ENCODE results near the gene CFAP65. TPM values are rescaled to one million over a fixed set of nuclear protein-coding genes. Genes with fewer than 3 reads are reported as not detected.

CFAP65 gene
- total RNA-seq, 1 donor from 2014 or later: not detected

- ATAC-seq (ENCODE audit: poor library complexity) (no peak), DNase-seq (no peak)
- intact Hi-C loops (cut with DNase I): no loop called here
Observed at GRCh38 chr2:218998414-218999002, 42.8 kb downstream of the CFAP65 start.

DNA sequence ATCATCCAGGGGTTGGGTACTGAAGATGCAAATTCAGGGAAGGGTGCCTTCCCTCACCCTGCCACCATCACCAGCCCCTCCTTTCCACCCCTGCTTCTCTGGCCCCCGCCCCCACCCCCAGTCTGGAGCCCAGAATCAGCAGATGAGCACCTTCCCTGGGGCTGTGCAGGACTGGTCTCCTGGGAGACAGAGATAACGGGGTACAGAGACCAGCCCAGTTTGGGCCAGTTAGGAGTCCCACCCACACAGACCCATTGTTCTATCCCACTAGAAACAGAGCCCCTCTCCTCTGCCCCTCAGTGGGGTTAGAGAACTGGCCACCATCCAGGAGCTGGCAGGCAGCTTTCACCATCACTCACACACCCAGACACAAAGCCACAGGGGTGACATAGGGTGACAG is 43.6 kb downstream of the CFAP65 start:
- intact Hi-C loops (cut with DNase I): no loop called here
- no peak for ATAC-seq (ENCODE audit: poor library complexity)

GRCh38 chr2:218996937-218997336 is 44.4 kb downstream of the CFAP65 start:
- no peak for ATAC-seq (ENCODE audit: poor library complexity)
- no peak for DNase-seq
- intact Hi-C loops (cut with DNase I): no loop called here

More for the DNA sequence above, 43.6 kb downstream of the CFAP65 start:
- DNase-seq: no peak

DNA sequence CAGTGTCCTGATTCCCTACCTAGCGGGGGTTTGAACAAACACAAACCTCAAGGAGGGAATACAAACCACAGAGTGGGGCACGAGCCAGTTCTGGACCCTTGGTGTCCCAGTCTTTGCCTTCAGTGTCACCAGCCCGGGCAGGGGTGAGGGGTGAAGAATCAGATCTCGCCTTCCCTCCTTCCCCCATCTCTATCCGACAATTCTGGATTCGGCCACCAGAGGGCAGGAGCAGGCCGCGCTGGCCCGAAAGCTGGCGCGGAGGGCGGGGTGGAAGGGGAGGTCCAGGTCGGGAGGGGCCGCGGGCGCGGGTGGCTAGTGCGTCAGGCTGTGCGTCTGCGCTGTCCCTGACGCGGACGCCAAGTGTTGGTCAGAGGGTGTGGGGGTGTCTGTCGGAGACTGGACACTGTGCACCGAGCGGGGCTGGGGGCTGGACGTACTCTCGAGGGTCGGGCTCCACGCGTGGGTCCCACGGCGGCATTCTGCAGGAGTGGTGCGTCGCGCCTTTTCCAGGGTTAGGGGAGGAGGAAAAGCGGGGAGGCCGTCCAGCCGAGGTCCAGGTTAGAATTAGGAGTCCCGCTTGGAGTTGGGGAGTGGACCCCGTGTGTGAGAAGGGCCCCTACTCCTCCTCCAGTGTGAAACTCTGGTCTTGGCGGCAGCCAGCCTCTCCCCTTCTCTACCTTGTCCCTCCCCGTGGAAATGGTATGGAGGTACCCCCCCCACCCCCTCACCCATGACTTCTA is 45.2 kb downstream of the CFAP65 start:
- intact Hi-C loops (cut with DNase I): no loop called here
- DNase-seq (peak; percentile 87), ATAC-seq (ENCODE audit: poor library complexity) (peak; percentile 93)

DNA sequence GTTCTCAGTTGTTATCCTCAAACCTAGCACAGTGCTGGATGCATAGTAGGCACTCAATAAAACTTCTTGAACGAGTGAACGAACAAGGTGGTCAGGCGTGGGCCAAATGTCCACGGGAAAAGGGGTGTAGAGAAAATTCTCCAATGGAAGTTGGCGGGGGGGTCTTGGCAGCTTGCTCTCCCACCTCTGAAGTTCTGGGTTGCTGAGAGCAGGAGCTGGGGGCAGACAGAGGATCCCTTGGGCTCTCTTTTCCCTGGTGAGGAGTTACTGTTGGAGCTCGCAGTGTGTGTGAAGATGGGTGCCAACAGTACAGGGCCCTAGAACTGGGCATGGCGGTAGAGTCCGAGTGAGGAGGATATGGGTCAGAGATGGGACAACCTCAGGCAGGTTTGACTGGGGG is 45.8 kb downstream of the CFAP65 start:
- intact Hi-C loops (cut with DNase I): no loop called here
- ATAC-seq (ENCODE audit: poor library complexity) (no peak), DNase-seq (no peak)

DNA sequence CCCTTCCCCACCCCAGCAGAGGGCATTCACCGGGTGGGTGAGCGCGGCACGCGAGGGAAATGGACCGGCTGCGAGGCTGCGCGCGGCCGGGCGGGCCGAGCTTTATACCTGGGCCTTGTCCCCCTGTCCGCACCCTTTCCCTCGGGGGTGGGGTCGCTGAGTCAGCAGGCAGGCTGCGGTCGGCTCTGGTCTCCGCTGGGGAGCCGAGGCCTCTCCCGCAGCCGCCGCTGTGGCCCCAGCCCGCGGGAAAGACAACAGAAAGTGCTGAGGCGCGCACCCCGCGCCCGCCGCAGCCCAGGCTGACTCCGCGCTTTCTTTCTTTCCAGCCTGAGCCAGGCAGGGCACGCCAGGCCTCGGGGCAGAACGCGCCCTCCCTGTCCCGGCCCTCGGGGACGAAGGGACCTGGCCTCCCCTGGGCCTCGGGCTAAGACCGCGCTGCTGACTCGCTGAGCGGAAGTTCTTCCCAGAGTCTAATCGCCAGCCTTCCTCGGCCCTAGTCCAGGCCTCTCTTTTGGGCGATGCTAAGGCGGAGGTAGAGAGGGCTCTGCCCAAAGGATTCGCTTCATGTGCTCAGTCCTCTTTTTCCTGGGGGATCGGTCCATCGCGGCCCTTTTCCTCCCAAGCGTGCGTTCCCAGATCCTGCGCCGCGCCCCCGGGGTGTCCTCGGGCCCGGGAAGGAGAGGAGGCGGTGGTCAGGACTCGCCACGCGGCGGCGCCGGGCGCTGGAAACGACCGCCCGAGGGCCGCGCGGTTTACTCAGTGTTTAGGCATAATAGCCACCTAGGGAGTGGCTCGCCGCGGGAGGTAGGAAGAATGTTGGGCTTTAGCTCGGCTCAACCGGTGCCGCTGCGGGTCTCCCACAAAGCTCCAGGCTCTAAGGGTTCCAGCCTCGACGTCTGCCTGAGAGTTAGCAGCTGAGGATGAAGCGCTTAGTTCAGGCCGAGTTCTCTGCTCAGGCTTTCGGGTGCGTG is 47.7 kb downstream of the CFAP65 start, which contains the start of gene CRYBA2:
Gene CRYBA2 (minus strand): TSS at position 78 of the 971 bp plus-strand sequence. CDS start 246 bp downstream, outside the sequence.
- intact Hi-C loops (cut with DNase I): no loop called here
- DNase-seq (no peak), ATAC-seq (ENCODE audit: poor library complexity) (no peak)

GRCh38 chr2:218992703-218993344 is 48.5 kb downstream of the CFAP65 start:
- DNase-seq: no peak
- intact Hi-C loops (cut with DNase I): no loop called here
- no peak for ATAC-seq (ENCODE audit: poor library complexity)

DNA sequence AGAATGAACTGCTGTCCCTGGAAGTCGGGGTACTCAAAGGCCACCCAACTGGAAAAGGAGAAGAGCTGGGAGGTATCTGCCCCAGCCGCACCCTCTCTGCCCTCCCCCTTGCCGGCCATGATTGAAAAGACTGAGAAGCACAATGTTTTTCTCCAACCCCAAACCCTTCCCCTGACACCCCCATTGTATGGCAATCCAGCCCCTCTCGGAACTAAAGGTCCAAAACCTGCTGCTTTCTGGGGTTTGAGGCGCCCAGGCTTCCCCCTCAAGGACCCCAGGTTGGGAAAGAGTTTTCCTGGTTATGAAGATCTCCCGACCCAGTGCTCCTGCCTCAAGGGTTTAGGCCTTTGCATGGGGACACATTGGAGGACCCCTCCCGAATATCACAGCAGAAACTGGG is 49.1 kb downstream of the CFAP65 start:
- intact Hi-C loops (cut with DNase I): no loop called here
- DNase-seq (no peak), ATAC-seq (ENCODE audit: poor library complexity) (no peak)

DNA sequence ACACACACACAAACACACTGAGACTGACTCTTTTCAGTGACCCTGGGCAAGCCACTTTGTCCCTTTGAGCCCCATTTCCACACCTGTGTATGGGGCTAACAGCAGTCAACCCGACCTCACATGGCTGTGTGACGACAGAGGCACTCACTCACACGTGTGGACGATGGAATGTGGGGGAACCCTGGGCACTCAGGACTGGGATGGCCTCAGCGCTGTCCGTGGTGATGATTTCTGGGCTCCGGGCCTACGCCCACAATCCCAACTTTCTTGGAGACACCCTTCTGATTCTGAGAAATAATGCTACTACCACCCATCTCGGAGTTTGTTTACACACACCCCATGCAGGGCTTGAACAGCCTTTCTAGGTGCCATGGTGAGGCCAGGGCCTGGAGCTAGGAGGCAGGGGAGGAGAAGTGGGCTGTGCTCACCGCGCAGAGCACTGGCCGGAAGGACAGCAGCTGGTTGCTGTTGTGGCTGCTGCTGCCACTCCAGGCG is 49.6 kb downstream of the CFAP65 start:
- DNase-seq (no peak), ATAC-seq (ENCODE audit: poor library complexity) (no peak)
- intact Hi-C loops (cut with DNase I): no loop called here

- intact Hi-C loops (cut with DNase I): no loop called here
- DNase-seq (no peak), ATAC-seq (ENCODE audit: poor library complexity) (no peak)
Observed at GRCh38 chr2:218990612-218991011, 50.7 kb downstream of the CFAP65 start.

GRCh38 chr2:218990052-218990451 is 51.3 kb downstream of the CFAP65 start:
- intact Hi-C loops (cut with DNase I): no loop called here
- no peak for DNase-seq
- ATAC-seq (ENCODE audit: poor library complexity): no peak

DNA sequence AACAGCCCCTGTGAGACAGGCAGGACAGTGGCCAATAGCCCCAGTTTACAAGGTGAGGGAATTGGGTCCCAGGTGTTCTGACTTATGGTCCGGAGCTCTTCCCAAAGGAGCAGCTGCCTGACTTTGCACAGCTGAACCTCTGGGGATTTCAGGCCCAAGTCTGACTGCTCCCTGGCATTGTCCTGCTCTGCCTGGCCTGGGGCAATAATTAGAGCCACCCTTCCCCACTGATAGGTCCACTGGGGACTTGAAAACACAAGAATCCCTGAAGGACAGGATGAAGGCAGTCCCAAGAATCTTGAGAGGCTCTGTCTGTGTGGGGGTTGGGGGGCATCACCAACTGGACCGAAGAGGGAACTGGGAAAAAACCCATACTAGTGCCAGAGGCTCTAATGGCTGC is 52.7 kb downstream of the CFAP65 start:
- intact Hi-C loops (cut with DNase I): no loop called here
- no peak for ATAC-seq (ENCODE audit: poor library complexity)
- no peak for DNase-seq

- ATAC-seq (ENCODE audit: poor library complexity): no peak
- intact Hi-C loops (cut with DNase I): no loop called here
- DNase-seq: no peak
Observed at GRCh38 chr2:218988164-218988563, 53.2 kb downstream of the CFAP65 start.

GRCh38 chr2:218986148-218986761 is 55.1 kb downstream of the CFAP65 start:
- ATAC-seq (ENCODE audit: poor library complexity) (no peak), DNase-seq (no peak)
- intact Hi-C loops (cut with DNase I): no loop called here

- DNase-seq: no peak
- no peak for ATAC-seq (ENCODE audit: poor library complexity)
- intact Hi-C loops (cut with DNase I): no loop called here
Observed at GRCh38 chr2:218985325-218986091, 55.8 kb downstream of the CFAP65 start.

GRCh38 chr2:218985021-218985324 is 56.3 kb downstream of the CFAP65 start, which contains the start of gene FEV:
FEV (minus strand) TSS chr2:218985184; CDS start chr2:218985075, 109 bp downstream.
- intact Hi-C loops (cut with DNase I): no loop called here
- ATAC-seq (ENCODE audit: poor library complexity) (no peak), DNase-seq (no peak)

GRCh38 chr2:218984239-218985020 is 56.9 kb downstream of the CFAP65 start:
- intact Hi-C loops (cut with DNase I): no loop called here
- no peak for DNase-seq
- no peak for ATAC-seq (ENCODE audit: poor library complexity)

All from Right ventricle myocardium superior (tissue), 1 donor.